OCI-LY7 (cell line): ENCODE data around the gene MYH10. TPM values are rescaled to one million over a fixed set of nuclear protein-coding genes. Genes with fewer than 3 reads are reported as not detected.

Source experiments
- BruUV-seq: library from RNA; stranded (reverse); fragments of 400-500 nt; replicated peaks from 2 replicates; lab custom pipeline; 2021; lab: Mats Ljungman, UMichigan
- CTCF ChIA-PET: fragments of 300-600 bp; sonication (Branson Sonifier 250); formaldehyde crosslinking; loops from one replicate; lab custom pipeline; 2022; ENCODE audit warnings: antibody characterized with exemption; ENCODE audit not compliant: unreplicated experiment; lab: Charles Lee
- POLR2A ChIA-PET: fragments of 300-600 bp; sonication (Branson Sonifier 250); formaldehyde crosslinking; loops from one replicate; lab custom pipeline; 2022; ENCODE audit warnings: antibody characterized with exemption; lab: Charles Lee
- DNase-seq: peaks from one replicate; pipeline ENCODE4 v3.0.0-alpha.2; 2015; ENCODE audit warnings: low spot score
- H2AFZ ChIP-seq: fragments of 200-600 bp; sonication (generic), shearing (Covaris generic); 2 replicates; pipeline ENCODE4 v1.6.1; 2014; ENCODE audit warnings: mild to moderate bottlenecking, antibody characterized with exemption, low read length, moderate library complexity
- H3K27ac ChIP-seq: fragments of 200-600 bp; sonication (generic); 2 replicates; pipeline ENCODE4 v1.5.1; 2014; ENCODE audit warnings: mixed run types, low read depth, mild to moderate bottlenecking, moderate library complexity, low read length, inconsistent platforms; ENCODE audit not compliant: poor library complexity, severe bottlenecking
- H3K36me3 ChIP-seq: fragments of 200-600 bp; sonication (generic); 2 replicates; pipeline ENCODE4 v1.6.1; 2014; ENCODE audit warnings: mild to moderate bottlenecking, antibody characterized with exemption, low read length, moderate library complexity, mixed read lengths; ENCODE audit not compliant: insufficient read depth
- H3K4me1 ChIP-seq: fragments of 200-600 bp; sonication (generic); 2 replicates; pipeline ENCODE4 v1.5.1; 2014; ENCODE audit warnings: mild to moderate bottlenecking, low read length; ENCODE audit not compliant: insufficient read depth, poor library complexity, severe bottlenecking
- H3K4me2 ChIP-seq: fragments of 200-600 bp; sonication (generic); 2 replicates; pipeline ENCODE4 v1.6.1; 2014; ENCODE audit warnings: mild to moderate bottlenecking, low read length
- H3K4me3 ChIP-seq: fragments of 200-600 bp; sonication (generic); 2 replicates; pipeline ENCODE4 v1.5.1; 2014; ENCODE audit warnings: mild to moderate bottlenecking, low read depth, low read length; ENCODE audit not compliant: poor library complexity, severe bottlenecking
- H3K79me2 ChIP-seq: fragments of 200-600 bp; sonication (generic); 2 replicates; pipeline ENCODE4 v1.6.1; 2016; ENCODE audit warnings: low read depth, mild to moderate bottlenecking, low read length, moderate library complexity, mixed read lengths; ENCODE audit not compliant: insufficient read depth
- H3K9me2 ChIP-seq: fragments of 200-600 bp; sonication (generic); 2 replicates; pipeline ENCODE4 v1.6.1; 2016; ENCODE audit warnings: mild to moderate bottlenecking, low read length, mixed read lengths; ENCODE audit not compliant: insufficient read depth
- H3K9me3 ChIP-seq: fragments of 200-600 bp; sonication (generic); 2 replicates; pipeline ENCODE4 v1.6.1; 2014; ENCODE audit warnings: mild to moderate bottlenecking, mixed run types, low read length, mixed read lengths
- H4K20me1 ChIP-seq: fragments of 200-600 bp; sonication (generic); 2 replicates; pipeline ENCODE4 v1.6.1; 2014; ENCODE audit warnings: mild to moderate bottlenecking, antibody characterized with exemption, low read length, moderate library complexity, mixed read lengths; ENCODE audit not compliant: insufficient read depth
- CTCF ChIP-seq: fragments of 200-600 bp; sonication (generic); conservative IDR thresholded peaks from 2 replicates; pipeline ENCODE4 v1.5.1; 2014; ENCODE audit warnings: mild to moderate bottlenecking, antibody characterized with exemption, low read length, moderate library complexity, mixed read lengths
- EZH2phosphoT487 ChIP-seq: fragments of 200-600 bp; sonication (generic); IDR thresholded peaks from 2 replicates; pipeline ENCODE4 v1.6.1; 2018; ENCODE audit warnings: low read depth, borderline replicate concordance, mild to moderate bottlenecking, mixed run types, antibody characterized with exemption, low read length, moderate library complexity, mixed read lengths
- intact Hi-C: fragments of 100-400 bp; cut with micrococcal nuclease; formaldehyde crosslinking; loops from one replicate; pipeline ENCODE4 v1.10.0; 2022; ENCODE audit not compliant: unreplicated experiment
- total RNA-seq, 2 experiments: library from RNA; depleted of rRNA in 1 of 2; stranded (reverse); fragments of >200 nt in 1 of 2; shearing (Covaris generic) in 1 of 2; gene quantifications; 2 replicates each; pipeline ENCODE4 v1.2.3, GENCODE V29; 2014 to 2022

Gene MYH10
- total RNA-seq, 2 experiments from 2014 or later, result 41.9 to 60.4 TPM

GRCh38 chr17:8649157-8650118, 18.9 kb upstream of the MYH10 start:
- Histone ChIP-seq H2AFZ (no peak overlapping the region), H3K9me3 (no peaks in the 10 kb centered on the region), H4K20me1 (no peaks in the 10 kb centered on the region), H3K4me1 (no peaks in the 10 kb centered on the region), H3K36me3 (no peaks in the 10 kb centered on the region), H3K79me2 (no peaks in the 10 kb centered on the region), H3K27ac (no peak overlapping the region), H3K4me2 (no peak overlapping the region), H3K9me2 (no peaks in the 10 kb centered on the region), H3K4me3 (no peak overlapping the region)
- CTCF ChIA-PET, result no interaction called here
- intact Hi-C loops, result no loop called here
- no peak for DNase-seq
- POLR2A ChIA-PET, result interaction anchor here (1.3 kb wide), 1 partner anchor 311 kb away, joined by 3 read pairs; no protein-coding TSS in a partner anchor
- BruUV-seq, result no TSS peak
- no peak for TF ChIP-seq EZH2phosphoT487
- no peak for TF ChIP-seq CTCF

GRCh38 chr17:8647956-8648355, 17.4 kb upstream of the MYH10 start:
- no peak for TF ChIP-seq CTCF
- TF ChIP-seq EZH2phosphoT487, result no peak
- H3K4me1 ChIP-seq, result no peaks in the 10 kb centered on the region
- H4K20me1 ChIP-seq, result no peaks in the 10 kb centered on the region
- DNase-seq, result no peak
- CTCF ChIA-PET, result no interaction called here
- no peaks in the 10 kb centered on the region for H3K9me2 ChIP-seq
- H2AFZ ChIP-seq, result no peak overlapping the region
- no peak overlapping the region for H3K27ac ChIP-seq
- H3K36me3 ChIP-seq, result no peaks in the 10 kb centered on the region
- no peaks in the 10 kb centered on the region for H3K79me2 ChIP-seq
- intact Hi-C loops, result no loop called here
- H3K4me3 ChIP-seq, result no peak overlapping the region
- no TSS peak for BruUV-seq
- H3K9me3 ChIP-seq, result no peaks in the 10 kb centered on the region
- no peak overlapping the region for H3K4me2 ChIP-seq
- POLR2A ChIA-PET, result no interaction called here

GRCh38 chr17:8647202-8647601, 16.7 kb upstream of the MYH10 start:
- Histone ChIP-seq H3K4me1 (no peaks in the 10 kb centered on the region), H3K4me2 (no peak overlapping the region), H3K27ac (no peak overlapping the region), H2AFZ (no peak overlapping the region), H4K20me1 (no peaks in the 10 kb centered on the region), H3K36me3 (no peaks in the 10 kb centered on the region), H3K9me3 (no peaks in the 10 kb centered on the region), H3K4me3 (no peak overlapping the region), H3K9me2 (no peaks in the 10 kb centered on the region), H3K79me2 (no peaks in the 10 kb centered on the region)
- DNase-seq, result no peak
- ChIA-PET CTCF (no interaction called here), POLR2A (interaction anchor here (0.6 kb wide), 2 partner anchors 1423 to 1486 kb away, joined by 3 to 8 read pairs; no protein-coding TSS in a partner anchor)
- intact Hi-C loops, result no loop called here
- BruUV-seq, result no TSS peak
- TF ChIP-seq EZH2phosphoT487 (no peak), CTCF (no peak)
